ENCODE results near the gene SLC17A9.

- no peak for TF ChIP-seq ZNF274 (IDR thresholded peaks at IDR 0.05; ENCODE audit: low read depth, low read length)
- TF ChIP-seq YY1 (IDR thresholded peaks at IDR 0.05; ENCODE audit: insufficient read depth, insufficient read length), result no peak
- TF ChIP-seq SUZ12 (IDR thresholded peaks at IDR 0.05; ENCODE audit: extremely low read depth, insufficient read depth, insufficient read length), result no peak
These were observed 10.1 kb upstream of the SLC17A9 start for GRCh38 chr20:62942456-62942855.

Measured in NT2/D1 (cell line).